DND-41 (cell line): ENCODE data around the gene BAD.

Source experiments
- ATAC-seq: fragments of 200-7000 bp; cut with Tn5 transposase; 3 replicates; pipeline ENCODE4 v1.9.1; 2021; ENCODE audit warnings: low read depth; ENCODE audit not compliant: insufficient read depth
- DNase-seq: peaks from one replicate; pipeline ENCODE4 v3.0.0-alpha.2; 2020
- H2AFZ ChIP-seq: 2 replicates; pipeline ENCODE4 v1.6.0; 2012; ENCODE audit warnings: low read depth, low read length
- H3K27ac ChIP-seq: 2 replicates; pipeline ENCODE4 v1.5.1; 2012; ENCODE audit warnings: low read length, inconsistent platforms
- H3K27me3 ChIP-seq: fragments of 200-600 bp; sonication (generic); 2 replicates; pipeline ENCODE4 v1.6.0; 2012; ENCODE audit warnings: low read length, mild to moderate bottlenecking, inconsistent platforms; ENCODE audit not compliant: insufficient read depth, poor library complexity
- H3K36me3 ChIP-seq: 2 replicates; pipeline ENCODE4 v1.5.1; 2012; ENCODE audit warnings: low read length, inconsistent platforms; ENCODE audit not compliant: insufficient read depth
- H3K4me1 ChIP-seq: 2 replicates; pipeline ENCODE4 v1.5.1; 2012; ENCODE audit warnings: mild to moderate bottlenecking, low read length; ENCODE audit not compliant: insufficient read depth
- H3K4me2 ChIP-seq: 2 replicates; pipeline ENCODE4 v1.6.0; 2012; ENCODE audit warnings: mild to moderate bottlenecking, moderate library complexity, low read length, inconsistent platforms; ENCODE audit not compliant: insufficient read depth
- H3K4me3 ChIP-seq, 2 experiments: fragments of 200-600 bp in 1 of 2; shearing (Covaris generic) in 1 of 2; 2 replicates each; pipeline ENCODE4 v1.5.1; 2012 to 2016; ENCODE audit warnings: inconsistent platforms in 2 of 2, low read length in 2 of 2, mild to moderate bottlenecking in 2 of 2, low read depth in 1 of 2, moderate library complexity in 1 of 2
- H3K79me2 ChIP-seq: 2 replicates; pipeline ENCODE4 v1.6.0; 2012; ENCODE audit warnings: low read length, inconsistent platforms; ENCODE audit not compliant: insufficient read depth
- H3K9ac ChIP-seq: 2 replicates; pipeline ENCODE4 v1.6.0; 2012; ENCODE audit warnings: low read depth, mild to moderate bottlenecking, inconsistent platforms, low read length, moderate library complexity
- H3K9me3 ChIP-seq: 2 replicates; pipeline ENCODE4 v1.5.1; 2012; ENCODE audit warnings: low read length, moderate library complexity, mild to moderate bottlenecking, inconsistent platforms; ENCODE audit not compliant: insufficient read depth, severe bottlenecking
- H4K20me1 ChIP-seq: 2 replicates; pipeline ENCODE4 v1.6.0; 2012; ENCODE audit warnings: low read length; ENCODE audit not compliant: insufficient read depth
- EZH2 ChIP-seq: IDR thresholded peaks from 3 replicates; pipeline ENCODE4 v1.6.1; 2012; ENCODE audit warnings: borderline replicate concordance, low read depth, mild to moderate bottlenecking, moderate library complexity, low read length, inconsistent platforms; ENCODE audit not compliant: severe bottlenecking
- TF ChIP-seq, protein P1 (sequence below): IDR thresholded peaks from 2 replicates; pipeline ENCODE4 v1.5.1; 2012; ENCODE audit warnings: borderline replicate concordance, low read length, moderate library complexity, mild to moderate bottlenecking; ENCODE audit not compliant: poor library complexity, severe bottlenecking; ENCODE audit errors: extremely low read depth

The BAD gene

DNA sequence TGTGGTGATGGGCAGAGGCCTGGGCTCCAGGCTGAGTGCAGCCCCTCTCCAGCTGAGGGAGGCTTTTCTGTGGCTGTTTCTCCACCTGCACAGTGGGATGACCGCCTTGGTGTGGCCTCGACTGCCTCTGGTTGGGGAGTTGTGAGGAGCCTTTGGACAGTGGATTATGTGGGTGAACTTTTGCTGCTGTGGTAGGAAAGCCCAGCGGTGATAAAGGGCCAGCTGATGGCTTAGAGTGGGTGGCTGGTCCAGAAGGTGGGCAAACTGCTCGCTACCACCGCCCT, 19.5 kb upstream of the BAD start:
- peak overlapping the region; percentile 84 for H3K9ac ChIP-seq
- H3K27ac ChIP-seq, result peak overlapping the region; percentile 95
- H3K79me2 ChIP-seq, result peaks cover 26% of the 10 kb centered on the region
- peaks cover 14% of the 10 kb centered on the region for H3K36me3 ChIP-seq
- H3K27me3 ChIP-seq, result peaks cover 2% of the 10 kb centered on the region
- peaks cover 43% of the 10 kb centered on the region for H3K4me1 ChIP-seq
- peak overlapping the region; percentile 93 for H3K4me2 ChIP-seq
- H2AFZ ChIP-seq, result peak overlapping the region; percentile 89
- H3K4me3 ChIP-seq, result peak overlapping the region; percentile 39 to 78; a peak in 3 of 4 replicates
- ATAC-seq, result no peak
- TF ChIP-seq EZH2, result no peak
- no peak for DNase-seq
- H3K9me3 ChIP-seq, result no peaks in the 10 kb centered on the region
- H4K20me1 ChIP-seq, result peaks cover 23% of the 10 kb centered on the region

DNA sequence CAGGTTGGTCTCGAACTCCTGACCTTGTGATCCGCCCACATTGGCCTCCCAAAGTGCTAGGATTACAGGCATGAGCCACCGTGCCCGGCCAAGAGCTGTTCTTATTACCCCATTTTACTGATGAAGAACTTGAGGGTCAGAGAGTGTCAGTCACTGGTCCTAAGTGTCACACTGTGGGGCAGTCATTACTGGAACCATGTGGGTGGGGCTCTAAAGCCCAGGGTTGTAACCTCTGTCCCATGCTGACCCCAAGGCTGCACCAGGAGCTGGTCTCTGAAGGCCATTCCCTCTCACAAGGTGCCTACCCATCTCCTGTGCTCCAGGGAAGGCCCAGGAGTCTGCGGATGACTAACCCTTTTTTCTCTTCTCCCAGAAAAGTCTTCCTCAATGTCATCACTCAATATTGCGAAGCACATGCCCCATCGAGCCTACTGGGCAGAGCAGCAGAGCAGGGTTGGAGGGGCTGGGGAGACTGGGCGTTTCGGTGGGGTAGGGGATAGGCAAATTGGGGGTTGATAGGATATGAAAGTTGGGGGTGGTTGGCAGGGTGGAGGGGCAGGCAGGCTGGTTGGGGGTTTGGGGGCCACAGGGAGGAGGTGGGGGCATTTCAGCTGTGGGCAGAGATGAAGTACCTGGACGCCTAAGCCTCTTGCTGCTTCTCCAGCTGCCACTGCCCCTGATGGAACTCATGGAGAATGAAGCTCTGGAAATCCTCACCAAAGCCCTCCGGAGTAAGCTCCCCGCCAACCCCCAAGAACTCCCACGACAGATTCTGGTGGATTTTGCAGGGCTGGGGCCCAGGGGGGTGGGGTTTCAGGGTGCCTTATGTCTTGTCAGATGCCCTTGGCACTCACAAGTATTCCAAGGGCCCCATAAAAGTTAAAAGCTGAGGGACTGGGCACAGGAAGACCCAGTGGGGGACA, 18.9 kb upstream of the BAD start:
- H2AFZ ChIP-seq, result no peak overlapping the region
- peaks cover 23% of the 10 kb centered on the region for H4K20me1 ChIP-seq
- peaks cover 2% of the 10 kb centered on the region for H3K27me3 ChIP-seq
- peak overlapping the region; percentile 93 for H3K4me2 ChIP-seq
- peaks cover 43% of the 10 kb centered on the region for H3K4me1 ChIP-seq
- H3K27ac ChIP-seq, result peak overlapping the region; percentile 95
- DNase-seq, result no peak
- no peak for ATAC-seq
- TF ChIP-seq, protein P1, sequence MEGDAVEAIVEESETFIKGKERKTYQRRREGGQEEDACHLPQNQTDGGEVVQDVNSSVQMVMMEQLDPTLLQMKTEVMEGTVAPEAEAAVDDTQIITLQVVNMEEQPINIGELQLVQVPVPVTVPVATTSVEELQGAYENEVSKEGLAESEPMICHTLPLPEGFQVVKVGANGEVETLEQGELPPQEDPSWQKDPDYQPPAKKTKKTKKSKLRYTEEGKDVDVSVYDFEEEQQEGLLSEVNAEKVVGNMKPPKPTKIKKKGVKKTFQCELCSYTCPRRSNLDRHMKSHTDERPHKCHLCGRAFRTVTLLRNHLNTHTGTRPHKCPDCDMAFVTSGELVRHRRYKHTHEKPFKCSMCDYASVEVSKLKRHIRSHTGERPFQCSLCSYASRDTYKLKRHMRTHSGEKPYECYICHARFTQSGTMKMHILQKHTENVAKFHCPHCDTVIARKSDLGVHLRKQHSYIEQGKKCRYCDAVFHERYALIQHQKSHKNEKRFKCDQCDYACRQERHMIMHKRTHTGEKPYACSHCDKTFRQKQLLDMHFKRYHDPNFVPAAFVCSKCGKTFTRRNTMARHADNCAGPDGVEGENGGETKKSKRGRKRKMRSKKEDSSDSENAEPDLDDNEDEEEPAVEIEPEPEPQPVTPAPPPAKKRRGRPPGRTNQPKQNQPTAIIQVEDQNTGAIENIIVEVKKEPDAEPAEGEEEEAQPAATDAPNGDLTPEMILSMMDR, result no peak
- TF ChIP-seq EZH2, result no peak
- no peaks in the 10 kb centered on the region for H3K9me3 ChIP-seq
- peaks cover 14% of the 10 kb centered on the region for H3K36me3 ChIP-seq
- H3K79me2 ChIP-seq, result peaks cover 26% of the 10 kb centered on the region
- H3K9ac ChIP-seq, result peak overlapping the region; percentile 84
- peak overlapping the region in 1 of 2 experiments; percentile 78; a peak in 2 of 4 replicates for H3K4me3 ChIP-seq

DNA sequence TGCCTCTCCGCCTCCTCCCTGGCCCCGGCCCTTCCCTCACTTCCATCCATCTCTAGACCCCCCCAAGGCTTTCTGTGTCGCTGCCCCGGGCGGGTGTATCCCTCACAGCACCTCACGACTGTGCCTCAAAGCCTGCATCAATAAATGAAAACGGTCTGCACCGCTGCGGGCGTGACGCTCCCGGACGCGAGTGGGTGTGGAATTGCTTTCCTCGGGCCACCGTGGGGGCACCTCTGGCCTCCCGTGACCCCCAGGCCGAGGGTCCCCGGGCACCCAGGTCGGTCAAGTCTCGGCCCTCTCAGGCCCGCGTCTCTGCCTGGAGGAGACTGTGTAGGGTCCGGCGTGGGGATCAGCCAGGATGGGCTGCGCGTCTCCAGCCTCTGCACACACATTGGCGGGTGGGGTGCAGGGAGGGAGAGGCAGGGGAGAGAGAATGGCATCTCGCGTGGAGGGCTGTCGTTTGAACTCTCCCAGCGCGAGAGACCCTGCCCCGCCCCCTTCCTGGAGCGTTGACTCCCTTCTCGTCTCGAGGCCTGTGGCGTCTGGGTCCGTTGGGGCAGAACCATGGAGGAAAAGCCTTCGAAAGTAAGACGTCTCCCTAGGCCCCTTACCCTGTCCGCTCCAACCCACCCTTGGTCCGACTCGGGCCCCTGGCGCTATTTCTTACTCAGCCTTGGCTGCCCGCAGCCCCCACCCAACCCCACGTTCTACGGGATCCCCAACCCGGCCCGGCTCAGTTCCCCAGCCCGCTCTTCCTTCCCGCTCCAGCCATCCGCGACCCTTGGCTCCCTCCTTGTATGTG, 15.6 kb upstream of the BAD start, which contains the start of gene CATSPERZ:
Gene CATSPERZ (plus strand): TSS at position 512 of the 802 bp plus-strand sequence. CDS start 53 bp downstream, at position 565.
- no peak within 1 kb of the TSS for H3K27ac ChIP-seq
- H3K9ac ChIP-seq, result peak within 1 kb of the TSS; percentile 29

More for the DNA sequence above, 15.6 kb upstream of the BAD start, which contains the start of gene CATSPERZ:
- Histone ChIP-seq H3K79me2 (no peaks in the 10 kb centered on the region), H3K36me3 (no peaks in the 10 kb centered on the region), H3K4me3 (peak within 1 kb of the TSS in 1 of 2 experiments; percentile 50; a peak in 2 of 4 replicates), H3K4me2 (peak within 1 kb of the TSS; percentile 61), H2AFZ (peak within 1 kb of the TSS; percentile 64), H3K4me1 (peaks cover 23% of the 10 kb centered on the region), H3K9me3 (no peaks in the 10 kb centered on the region), H4K20me1 (0 out of 2 replicates have a peak, but pooled peaks cover 7% of the 10 kb centered on the region), H3K27me3 (peaks cover 16% of the 10 kb centered on the region)
- TF ChIP-seq, protein P1, result no peak
- TF ChIP-seq EZH2, result no peak
- no peak for DNase-seq
- no peak for ATAC-seq
